Loucy (cell line): Measurements from ENCODE around the gene MSANTD3.

Experiments
- EZH2phosphoT487 ChIP-seq: fragments of 200-600 bp; IDR thresholded peaks from 2 replicates; pipeline ENCODE4 v1.6.1; 2018; ENCODE audit warnings: antibody characterized with exemption, mild to moderate bottlenecking, moderate library complexity, borderline replicate concordance
- TF ChIP-seq, protein P1 (sequence below): fragments of 200-600 bp; sonication (generic); conservative IDR thresholded peaks from 2 replicates; pipeline ENCODE4 v1.5.1; 2014; ENCODE audit warnings: mild to moderate bottlenecking, antibody characterized with exemption, low read length

DNA sequence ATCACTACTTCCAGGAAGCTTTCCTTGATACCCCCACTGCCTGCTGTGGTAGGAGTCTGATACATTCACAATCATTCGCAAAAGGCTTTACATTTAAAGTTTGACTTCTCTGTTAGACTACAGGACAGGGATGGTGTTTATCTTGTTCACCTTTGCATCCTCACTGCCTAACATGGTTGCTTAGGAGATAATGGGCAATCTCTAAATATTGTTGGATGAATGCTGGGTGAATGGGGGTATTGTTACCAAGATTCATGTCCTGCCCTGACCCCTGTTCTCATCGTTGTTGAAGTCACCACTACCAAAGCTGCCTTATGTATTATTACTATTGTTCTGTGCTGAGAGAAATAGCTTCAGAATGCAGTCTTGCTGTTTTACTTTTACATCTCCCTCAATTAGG is 38.3 kb downstream of the MSANTD3 start:
- TF ChIP-seq, protein P1, sequence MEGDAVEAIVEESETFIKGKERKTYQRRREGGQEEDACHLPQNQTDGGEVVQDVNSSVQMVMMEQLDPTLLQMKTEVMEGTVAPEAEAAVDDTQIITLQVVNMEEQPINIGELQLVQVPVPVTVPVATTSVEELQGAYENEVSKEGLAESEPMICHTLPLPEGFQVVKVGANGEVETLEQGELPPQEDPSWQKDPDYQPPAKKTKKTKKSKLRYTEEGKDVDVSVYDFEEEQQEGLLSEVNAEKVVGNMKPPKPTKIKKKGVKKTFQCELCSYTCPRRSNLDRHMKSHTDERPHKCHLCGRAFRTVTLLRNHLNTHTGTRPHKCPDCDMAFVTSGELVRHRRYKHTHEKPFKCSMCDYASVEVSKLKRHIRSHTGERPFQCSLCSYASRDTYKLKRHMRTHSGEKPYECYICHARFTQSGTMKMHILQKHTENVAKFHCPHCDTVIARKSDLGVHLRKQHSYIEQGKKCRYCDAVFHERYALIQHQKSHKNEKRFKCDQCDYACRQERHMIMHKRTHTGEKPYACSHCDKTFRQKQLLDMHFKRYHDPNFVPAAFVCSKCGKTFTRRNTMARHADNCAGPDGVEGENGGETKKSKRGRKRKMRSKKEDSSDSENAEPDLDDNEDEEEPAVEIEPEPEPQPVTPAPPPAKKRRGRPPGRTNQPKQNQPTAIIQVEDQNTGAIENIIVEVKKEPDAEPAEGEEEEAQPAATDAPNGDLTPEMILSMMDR, result no peak
- TF ChIP-seq EZH2phosphoT487, result no peak
